GM10266 (cell line): ENCODE data around the gene EEF1A2.

Source experiments
- DNase-seq: peaks from one replicate; pipeline ENCODE4 v3.0.0; 2012; ENCODE audit errors: extremely low spot score
- CTCF ChIP-seq: IDR thresholded peaks from 2 replicates; pipeline ENCODE4 v1.5.1; 2012; ENCODE audit warnings: mild to moderate bottlenecking, low read depth; ENCODE audit not compliant: control insufficient read depth, insufficient read depth; ENCODE audit errors: missing control alignments

Gene EEF1A2

GRCh38 chr20:63458170-63459069 is 40.5 kb downstream of the EEF1A2 start:
- no peak for DNase-seq
- no peak for TF ChIP-seq CTCF

- no peak for DNase-seq
- TF ChIP-seq CTCF, result no peak
Measured at GRCh38 chr20:63457737-63458136, 41.1 kb downstream of the EEF1A2 start.

DNA sequence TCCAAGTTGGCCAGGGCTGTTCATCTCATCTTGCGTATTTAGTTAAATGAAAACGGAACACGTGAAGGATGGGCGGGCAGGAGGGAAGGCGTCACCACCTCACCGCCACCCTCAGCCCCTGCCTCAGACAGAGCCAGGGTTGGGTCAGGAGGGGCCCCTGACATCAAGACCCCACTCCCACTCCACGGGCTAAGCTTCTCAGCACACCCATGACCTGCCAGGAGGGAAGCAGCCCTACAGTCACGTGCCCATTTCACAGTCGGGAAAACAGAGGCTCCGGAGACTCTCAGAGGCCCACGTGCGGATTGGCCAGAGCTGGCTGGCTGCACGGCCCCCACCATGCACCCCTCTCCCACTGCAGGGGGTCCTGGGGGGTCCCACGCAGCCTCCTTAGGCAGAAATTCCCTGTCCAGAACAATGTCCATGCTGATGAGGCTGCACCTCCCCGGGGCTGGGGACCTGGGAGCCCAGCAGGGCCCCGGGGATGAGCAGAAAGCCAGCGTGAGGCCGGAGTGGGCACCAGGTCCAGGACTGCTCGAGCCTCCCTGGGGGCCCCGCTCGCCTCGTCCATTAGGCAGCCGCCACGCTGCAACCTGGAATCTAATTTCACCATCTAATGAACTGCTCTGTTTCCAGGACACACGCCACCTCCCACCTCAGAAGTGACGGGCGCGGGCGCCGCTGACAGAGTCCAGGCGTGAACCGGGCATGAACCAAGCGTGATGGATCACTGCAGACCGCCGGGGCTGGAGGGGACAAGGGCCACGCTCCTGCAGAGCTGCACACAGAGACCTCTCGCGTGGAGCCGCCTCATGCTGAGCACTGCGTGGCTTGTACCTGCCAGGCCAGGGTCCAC is 42.2 kb downstream of the EEF1A2 start:
- TF ChIP-seq CTCF, result no peak

DNA sequence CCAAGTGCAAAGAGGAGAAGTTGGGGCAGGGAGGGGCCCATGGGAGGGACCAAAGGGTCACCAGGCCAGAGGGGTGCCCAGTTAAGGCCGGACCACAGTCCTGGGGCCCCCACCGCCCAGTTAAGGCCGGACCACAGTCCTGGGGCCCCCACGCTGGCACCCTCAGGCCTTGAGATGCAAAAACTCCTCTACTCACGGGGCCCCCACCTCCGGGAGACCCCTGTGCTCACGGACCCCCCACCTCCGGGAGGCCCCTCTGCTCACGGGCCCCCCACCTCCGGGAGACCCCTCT is 43.4 kb downstream of the EEF1A2 start:
- no peak for TF ChIP-seq CTCF

More for the DNA sequence above, 42.2 kb downstream of the EEF1A2 start:
- DNase-seq, result no peak

DNA sequence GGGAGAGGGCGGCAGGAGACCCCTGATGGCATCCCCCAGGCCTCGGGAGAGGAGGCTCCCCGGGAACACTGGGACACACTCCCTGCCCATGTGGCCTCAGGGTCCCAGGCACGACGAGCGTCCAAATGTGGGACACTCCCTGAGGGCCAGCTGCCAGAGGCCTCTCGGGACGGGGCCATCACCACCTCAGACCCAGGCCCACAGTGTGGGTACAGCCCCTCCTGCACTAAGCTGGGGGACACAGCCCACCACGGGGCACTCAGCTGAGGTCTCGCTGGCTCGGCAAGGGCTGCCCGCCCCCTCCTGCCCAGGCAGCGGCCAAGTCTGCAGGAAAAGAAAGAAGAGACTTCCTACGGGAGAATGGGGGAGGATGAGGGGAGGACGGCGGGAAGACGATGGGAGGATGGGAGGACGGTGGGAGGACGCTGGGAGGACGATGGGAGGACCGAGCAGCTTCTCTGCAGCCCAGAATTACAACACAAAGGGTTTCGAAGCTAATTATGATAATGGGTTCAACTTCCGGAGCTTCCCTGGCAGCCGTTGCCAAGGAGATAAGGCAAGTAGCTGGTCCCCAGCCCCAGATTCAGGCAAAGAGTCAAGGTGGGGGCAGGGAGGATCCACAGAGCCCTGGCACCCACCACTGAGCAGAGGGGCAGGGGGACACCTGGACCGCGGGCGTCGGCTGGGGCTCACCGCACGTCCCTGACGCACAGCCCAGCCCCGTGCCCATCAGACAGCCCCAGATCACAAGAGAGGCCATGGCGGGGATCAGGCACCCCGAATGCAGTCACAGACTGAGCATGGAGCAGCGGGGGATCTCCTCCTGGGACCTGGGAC is 43.9 kb downstream of the EEF1A2 start:
- no peak for TF ChIP-seq CTCF

More for the DNA sequence above, 43.4 kb downstream of the EEF1A2 start:
- DNase-seq, result no peak

GRCh38 chr20:63452821-63453523 is 45.9 kb downstream of the EEF1A2 start:
- DNase-seq, result no peak
- TF ChIP-seq CTCF, result no peak

More for the DNA sequence above, 43.9 kb downstream of the EEF1A2 start:
- no peak for DNase-seq
